Tibial artery (tissue), 4 donors: ENCODE measurements around the gene MPLKIP.

Source experiments
- DNase-seq, 2 donors: peaks; one replicate each; pipeline ENCODE4 v3.0.0-alpha.2; 2019
- H3K27ac ChIP-seq, 2 donors: fragments of 200-600 bp; sonication (generic) in 1 of 2; 1 replicate in 1 of 2; 2 replicates in 1 of 2; pipeline ENCODE4 v1.5.1; 2018 to 2019; ENCODE audit warnings: mild to moderate bottlenecking in 1 of 2
- H3K27me3 ChIP-seq, 2 donors: fragments of 200-600 bp; sonication (generic) in 1 of 2; one replicate each; pipeline versions ENCODE4 v1.5.1 to v1.6.0; 2016 to 2019
- H3K36me3 ChIP-seq, 3 donors: fragments of 200-600 bp; sonication (generic) in 2 of 3; one replicate each; pipeline ENCODE4 v1.5.1; 2016 to 2019; ENCODE audit warnings: mild to moderate bottlenecking in 2 of 3
- H3K4me1 ChIP-seq, 4 donors: fragments of 200-600 bp; sonication (generic) in 2 of 4; 1 replicate in 3 of 4; 2 replicates in 1 of 4; pipeline ENCODE4 v1.5.1; 2016 to 2019
- H3K4me3 ChIP-seq, 2 donors: fragments of 200-600 bp; sonication (generic) in 1 of 2; 1 replicate in 1 of 2; 2 replicates in 1 of 2; pipeline ENCODE4 v1.5.1; 2018 to 2019; ENCODE audit warnings: mild to moderate bottlenecking in 2 of 2
- H3K9me3 ChIP-seq, 3 donors: fragments of 200-600 bp; sonication (generic) in 1 of 3; one replicate each; pipeline ENCODE4 v1.5.1; 2016 to 2019
- intact Hi-C: fragments of 100-400 bp; cut with DNase I; formaldehyde crosslinking; loops from one replicate; pipeline ENCODE4 v1.15.0; 2023; ENCODE audit warnings: low total_unique reads
- TF ChIP-seq, protein P1 (sequence below), 2 experiments: fragments of 200-600 bp in 1 of 2; fragments of 450-650 bp in 1 of 2; IDR thresholded peaks; one replicate each; pipeline ENCODE4 v1.5.1; 2017 to 2019; ENCODE audit warnings: antibody characterized with exemption in 2 of 2, mild to moderate bottlenecking in 1 of 2, moderate library complexity in 1 of 2

Gene MPLKIP

DNA sequence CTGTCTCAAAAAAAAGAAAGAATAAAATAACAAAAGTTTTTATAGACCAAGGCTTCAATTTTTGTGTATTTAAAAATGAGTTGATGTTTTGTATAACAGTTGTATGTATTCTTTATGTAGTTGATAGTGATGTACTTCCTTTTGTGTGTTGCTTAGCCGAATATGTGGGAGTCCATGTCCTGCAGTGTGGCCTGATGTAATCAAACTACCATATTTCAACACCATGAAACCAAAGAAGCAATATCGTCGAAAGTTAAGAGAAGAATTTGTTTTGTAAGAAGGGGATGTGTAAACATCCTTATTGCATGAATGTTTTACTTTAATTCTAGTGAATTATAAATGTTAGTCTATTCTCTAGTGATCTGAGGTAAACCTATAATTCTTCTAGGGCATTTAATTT lies 56.6 kb downstream of the MPLKIP start:
- no peak overlapping the region for H3K27ac ChIP-seq
- H3K27me3 ChIP-seq = no peaks in the 10 kb centered on the region
- DNase-seq = no peak
- TF ChIP-seq, protein P1, sequence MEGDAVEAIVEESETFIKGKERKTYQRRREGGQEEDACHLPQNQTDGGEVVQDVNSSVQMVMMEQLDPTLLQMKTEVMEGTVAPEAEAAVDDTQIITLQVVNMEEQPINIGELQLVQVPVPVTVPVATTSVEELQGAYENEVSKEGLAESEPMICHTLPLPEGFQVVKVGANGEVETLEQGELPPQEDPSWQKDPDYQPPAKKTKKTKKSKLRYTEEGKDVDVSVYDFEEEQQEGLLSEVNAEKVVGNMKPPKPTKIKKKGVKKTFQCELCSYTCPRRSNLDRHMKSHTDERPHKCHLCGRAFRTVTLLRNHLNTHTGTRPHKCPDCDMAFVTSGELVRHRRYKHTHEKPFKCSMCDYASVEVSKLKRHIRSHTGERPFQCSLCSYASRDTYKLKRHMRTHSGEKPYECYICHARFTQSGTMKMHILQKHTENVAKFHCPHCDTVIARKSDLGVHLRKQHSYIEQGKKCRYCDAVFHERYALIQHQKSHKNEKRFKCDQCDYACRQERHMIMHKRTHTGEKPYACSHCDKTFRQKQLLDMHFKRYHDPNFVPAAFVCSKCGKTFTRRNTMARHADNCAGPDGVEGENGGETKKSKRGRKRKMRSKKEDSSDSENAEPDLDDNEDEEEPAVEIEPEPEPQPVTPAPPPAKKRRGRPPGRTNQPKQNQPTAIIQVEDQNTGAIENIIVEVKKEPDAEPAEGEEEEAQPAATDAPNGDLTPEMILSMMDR (IDR thresholded peaks at IDR 0.05) = no peak
- intact Hi-C loops = no loop called here
- no peaks in the 10 kb centered on the region for H3K9me3 ChIP-seq
- H3K4me3 ChIP-seq = no peak overlapping the region
- no peaks in the 10 kb centered on the region for H3K4me1 ChIP-seq
- H3K36me3 ChIP-seq = peaks cover 4 to 36% (median 12%) of the 10 kb centered on the region in 3 donors
